ENCODE measurements around the gene DAB2IP. TPM values are rescaled to one million over a fixed set of nuclear protein-coding genes. Genes with fewer than 3 reads are reported as not detected.
A peak's percentile ranks its signal among the peaks of the same experiment; 100 is the strongest.

The DAB2IP gene
- total RNA-seq, 1 donor from 2014 or later: 24.3 TPM

GRCh38 chr9:121802753-121803152 lies 151.3 kb downstream of the DAB2IP start:
- no peak for DNase-seq

DNA sequence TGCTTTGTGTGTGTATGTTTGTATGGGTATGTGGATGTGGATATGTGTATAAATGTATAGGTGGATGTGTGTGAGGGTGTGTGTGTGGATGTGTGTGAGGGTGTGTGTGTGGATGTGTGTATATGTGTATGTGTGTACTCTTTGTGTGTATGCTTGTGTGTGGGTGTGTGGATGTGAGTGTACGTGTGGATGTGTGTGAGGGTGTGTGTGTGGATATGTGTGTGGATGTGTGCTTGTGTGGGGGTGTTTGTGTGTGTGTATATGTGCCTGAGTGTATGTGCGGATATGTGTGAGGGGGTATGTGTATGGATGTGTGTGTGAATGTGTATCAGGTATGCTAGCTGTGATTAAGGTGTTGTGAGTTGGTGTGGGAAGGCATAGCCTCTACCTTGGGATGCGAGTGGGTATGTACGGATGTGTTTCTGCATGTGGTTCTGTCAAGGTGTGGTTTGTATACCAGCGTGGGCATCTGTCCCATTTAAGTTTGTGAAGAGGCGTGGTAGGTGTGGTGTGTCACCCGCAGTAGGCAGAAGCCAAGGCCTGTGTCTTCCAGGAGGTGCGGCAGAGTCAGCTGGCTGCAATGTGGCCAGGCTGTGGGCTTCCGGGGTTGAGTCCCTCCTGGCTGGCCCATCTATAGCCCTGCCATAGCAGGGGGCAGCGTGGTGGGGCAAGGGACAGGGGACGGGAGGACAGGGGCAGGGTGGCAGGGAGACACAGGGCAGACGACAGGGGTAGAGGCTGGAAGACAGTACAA lies 155.8 kb downstream of the DAB2IP start:
- no peak for DNase-seq

DNA sequence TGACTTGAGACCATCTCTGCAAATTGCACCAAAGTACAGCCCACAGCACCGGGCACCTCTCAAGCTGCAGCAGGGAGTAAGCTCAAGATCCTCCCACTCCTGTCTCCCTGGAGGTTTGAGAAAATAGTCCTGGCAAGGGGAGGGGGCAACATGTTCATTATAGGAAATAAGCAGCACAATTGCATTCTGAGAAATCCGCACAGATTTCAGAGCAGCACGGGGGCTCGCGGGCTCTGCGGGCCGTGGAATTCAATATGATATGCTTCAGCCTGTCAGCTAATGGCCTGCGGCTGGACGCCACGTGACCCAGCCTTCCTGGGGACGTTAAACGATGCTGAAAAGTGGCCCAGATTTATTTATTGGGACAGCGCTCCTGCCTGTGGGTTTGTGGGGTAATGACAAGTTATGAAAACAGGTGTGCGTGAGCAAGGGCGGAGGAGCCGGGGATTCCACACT lies 156.4 kb downstream of the DAB2IP start:
- DNase-seq: no peak

DNA sequence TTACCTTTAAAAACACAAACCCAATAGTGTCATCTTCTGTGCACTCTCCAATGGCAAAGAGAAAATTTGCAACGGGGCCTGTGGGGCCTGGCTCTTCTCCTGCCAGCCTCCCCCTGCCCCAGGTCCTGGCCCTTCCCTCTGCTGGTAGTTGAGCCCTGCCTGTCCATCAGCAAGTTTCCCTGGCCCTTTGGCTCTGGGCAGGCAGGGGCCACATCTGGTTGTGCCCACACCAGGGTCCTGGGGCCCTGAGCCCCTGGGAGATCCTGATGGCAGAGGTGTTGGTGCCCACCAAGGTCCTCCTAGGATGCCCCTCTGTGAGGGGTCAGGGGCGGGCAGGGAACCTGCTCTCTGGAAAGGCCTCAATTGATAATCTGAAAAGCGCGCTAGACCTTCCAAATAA lies 157.3 kb downstream of the DAB2IP start:
- no peak for DNase-seq

- no peak for DNase-seq
Observed at GRCh38 chr9:121809356-121810050, 158.1 kb downstream of the DAB2IP start.

GRCh38 chr9:121810489-121810888 lies 159.1 kb downstream of the DAB2IP start:
- DNase-seq: no peak

- DNase-seq: no peak
Observed at GRCh38 chr9:121811140-121811539, 159.7 kb downstream of the DAB2IP start.

DNA sequence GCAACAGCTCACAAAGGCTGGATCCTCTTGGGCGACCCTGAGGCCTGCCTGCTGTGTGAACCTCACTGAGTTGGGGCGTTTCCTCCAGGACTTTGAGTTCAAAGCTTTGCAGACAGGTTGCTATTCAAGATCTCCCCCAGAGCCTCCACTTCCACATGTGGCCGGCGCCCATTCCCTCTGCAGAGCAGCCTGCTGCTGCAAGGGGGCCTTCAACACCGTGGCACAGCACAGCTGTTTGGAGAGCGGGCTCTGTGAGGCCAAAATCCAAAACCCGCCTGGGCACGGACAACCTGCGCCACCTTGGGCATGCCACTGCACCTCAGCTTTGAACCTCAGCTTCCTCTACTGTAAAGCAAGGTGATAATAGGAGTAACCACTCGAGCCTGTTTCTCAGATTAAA lies 160.3 kb downstream of the DAB2IP start:
- DNase-seq: no peak

GRCh38 chr9:121812159-121812735 lies 160.8 kb downstream of the DAB2IP start:
- no peak for DNase-seq

DNA sequence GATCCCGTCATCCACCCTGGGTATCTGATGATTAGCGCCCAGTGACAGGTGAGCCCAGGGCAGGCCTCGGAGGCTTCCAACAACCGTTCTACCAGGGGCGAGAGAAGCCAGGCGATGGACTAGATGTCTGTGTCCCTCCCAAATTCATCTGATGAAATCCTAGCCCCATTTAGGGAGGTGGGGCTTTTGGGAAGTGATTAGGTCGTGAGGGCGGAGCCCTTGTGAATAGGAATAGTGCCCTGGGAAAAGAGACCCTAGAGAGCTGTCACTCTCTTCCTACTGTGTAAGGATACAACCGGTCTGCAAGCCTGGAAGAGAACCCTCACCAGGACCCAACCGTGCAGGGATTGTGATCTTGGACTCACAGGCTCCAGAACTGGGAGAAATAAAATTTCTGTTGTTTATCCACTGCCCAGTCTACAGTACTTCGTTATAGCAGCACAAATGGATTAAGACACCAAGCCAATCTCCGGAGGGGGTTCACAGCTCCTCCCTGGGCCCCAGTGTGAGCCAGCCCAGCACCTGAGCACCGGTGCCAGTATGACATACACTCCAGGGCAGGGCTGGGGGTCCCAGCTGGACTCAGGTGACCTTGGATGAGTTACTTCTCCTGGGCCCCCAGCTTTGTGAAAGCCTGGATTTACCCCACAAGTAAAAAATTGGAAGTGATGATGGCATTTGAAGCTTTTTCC lies 162.2 kb downstream of the DAB2IP start:
- no peak for DNase-seq

- no peak for DNase-seq
Observed at GRCh38 chr9:121814594-121814993, 163.2 kb downstream of the DAB2IP start.

DNA sequence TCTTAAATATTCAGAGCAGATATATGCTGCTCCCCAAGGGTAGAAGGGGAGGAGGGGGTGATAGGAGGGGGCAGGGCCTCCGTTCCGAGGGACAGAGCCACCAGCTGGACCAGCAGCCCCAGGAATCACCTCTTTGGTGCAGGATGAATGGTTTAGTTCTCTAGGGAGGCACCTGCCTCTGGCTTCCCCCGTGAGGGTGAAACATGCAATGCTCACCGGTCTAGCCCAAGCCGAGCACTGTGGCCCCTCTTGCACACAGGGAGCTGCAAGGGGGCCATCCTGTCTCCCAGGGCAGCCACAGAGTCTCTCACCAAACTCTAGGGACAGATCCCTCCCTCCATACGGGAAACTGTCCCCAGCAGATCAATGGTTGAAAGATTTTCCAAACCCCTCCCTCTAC lies 163.7 kb downstream of the DAB2IP start:
- DNase-seq: no peak

DNA sequence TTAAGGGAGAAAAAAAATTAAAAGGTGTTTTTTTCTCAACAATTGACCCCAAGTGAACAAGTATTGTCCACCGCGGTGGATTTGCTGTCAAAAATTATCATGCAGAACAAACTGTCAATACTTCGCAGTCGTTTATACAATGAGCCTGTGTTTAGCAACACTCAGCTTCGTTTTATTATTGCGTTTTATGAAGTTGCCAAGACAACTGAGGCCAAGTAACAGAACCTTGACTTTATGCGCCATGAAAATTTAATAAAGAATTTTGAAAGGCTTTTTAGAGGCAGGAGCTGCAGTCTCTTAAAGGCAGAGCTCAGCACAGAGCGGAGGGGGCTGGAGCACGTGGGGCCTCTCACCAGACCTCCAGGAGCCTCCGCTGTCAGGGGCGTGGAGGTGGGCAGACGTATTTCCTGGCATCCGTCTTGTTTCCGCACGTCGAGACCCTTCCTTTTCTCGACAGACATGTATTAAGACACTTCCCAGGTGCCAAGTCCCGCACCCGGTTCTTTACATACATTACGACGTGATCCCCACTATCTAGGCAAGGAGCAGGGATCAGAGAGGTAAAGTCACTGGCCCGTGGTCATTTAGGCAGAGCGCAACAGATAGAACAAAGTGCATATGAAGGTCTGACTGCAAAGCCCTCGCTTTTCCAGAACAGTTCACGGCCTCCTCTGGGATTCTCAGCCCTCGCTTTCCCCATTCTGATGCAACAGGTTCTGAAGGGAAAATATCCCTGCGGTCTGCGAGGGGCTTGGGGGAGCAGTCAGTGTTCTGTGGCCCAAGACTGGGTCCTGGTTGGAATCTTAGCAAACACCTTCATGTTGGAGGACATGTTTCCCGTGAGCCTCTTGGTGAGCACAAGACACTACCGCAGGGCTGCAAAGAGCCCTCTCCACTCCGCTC lies 164.4 kb downstream of the DAB2IP start:
- no peak for DNase-seq

GRCh38 chr9:121816449-121816817 lies 165.0 kb downstream of the DAB2IP start:
- DNase-seq: no peak

DNA sequence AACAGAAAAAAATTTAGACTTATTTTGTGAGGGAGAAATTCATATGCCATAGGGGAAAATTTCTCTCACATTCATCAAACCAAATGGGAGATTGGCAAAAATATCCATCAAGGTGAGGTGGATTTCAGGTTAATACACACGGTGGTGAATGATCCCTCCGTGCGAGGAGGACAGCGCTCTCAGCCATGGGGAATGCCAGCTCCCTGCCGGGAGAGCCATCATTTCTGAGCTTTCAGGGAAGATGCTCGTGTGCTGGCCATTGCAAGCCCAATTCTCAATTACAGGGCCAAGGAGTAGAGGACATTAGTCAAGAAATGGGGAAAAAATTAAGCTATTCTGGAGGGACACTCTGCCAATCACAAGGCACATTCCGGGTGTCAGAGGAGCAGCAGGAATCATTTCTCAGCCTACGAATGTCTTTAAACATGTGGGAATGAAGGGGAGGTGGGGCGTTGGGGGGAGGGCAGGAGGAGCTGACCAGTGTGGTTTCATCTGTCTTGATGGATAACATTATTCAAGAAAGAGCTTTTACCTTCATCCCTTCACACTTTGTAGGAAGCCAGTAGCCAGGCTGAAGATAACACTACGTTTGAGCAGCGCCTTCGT lies 165.5 kb downstream of the DAB2IP start:
- no peak for DNase-seq

DNA sequence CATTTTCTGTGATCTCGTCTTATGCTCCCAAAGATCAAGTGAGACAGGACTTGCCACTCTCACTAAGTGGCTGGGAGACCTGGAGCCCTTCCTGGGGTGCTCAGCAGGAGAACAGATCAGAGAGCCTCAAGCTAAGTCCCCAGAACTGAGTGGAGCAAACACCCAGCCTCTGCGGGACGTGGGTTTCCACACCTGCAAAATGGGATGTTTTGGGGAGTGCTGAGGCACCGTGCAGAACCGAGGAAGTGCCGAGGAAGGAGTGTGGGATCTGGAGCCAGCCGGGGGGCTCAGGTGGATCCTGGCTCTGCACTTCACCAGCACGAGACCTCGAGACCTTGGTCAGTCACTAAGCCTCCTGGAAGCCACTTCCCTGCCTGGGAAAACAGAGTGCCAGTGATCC lies 166.0 kb downstream of the DAB2IP start:
- DNase-seq: no peak

- no peak for DNase-seq
Observed at GRCh38 chr9:121818016-121818661, 166.7 kb downstream of the DAB2IP start.

DNA sequence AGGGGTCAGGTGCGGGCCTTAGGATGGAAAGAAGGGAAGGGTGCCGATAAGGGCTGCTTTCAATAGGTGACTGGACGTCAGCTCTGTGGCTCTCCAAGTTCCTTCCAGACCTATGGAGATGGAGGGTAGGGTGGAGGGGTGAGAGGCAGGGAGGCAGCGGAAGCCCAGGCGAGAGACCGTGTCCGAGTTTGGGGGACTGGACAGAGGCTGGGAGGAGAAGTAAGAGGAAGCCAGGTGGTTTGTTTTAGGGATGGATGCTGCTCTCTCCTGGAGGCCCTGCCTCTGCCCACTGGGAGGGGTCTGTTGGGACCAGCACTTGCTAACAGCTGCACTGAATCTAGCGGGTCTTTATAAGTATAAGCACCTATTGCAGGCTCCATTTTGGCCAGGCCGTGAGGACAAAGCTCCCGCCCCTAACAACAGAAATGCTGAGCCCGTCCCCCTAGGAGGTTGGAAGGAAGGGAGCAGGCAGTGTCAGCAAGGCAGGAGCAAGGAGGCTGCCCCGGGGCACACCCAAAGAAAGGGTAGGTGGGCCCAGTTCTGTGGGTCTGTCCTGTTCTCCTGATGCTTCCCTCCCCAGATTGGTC lies 167.5 kb downstream of the DAB2IP start:
- no peak for DNase-seq

- peak; percentile 34 for DNase-seq
Observed at GRCh38 chr9:121819428-121820231, 168.2 kb downstream of the DAB2IP start.

All from dermis blood vessel endothelial cell (primary cell).